IMR-90 (cell line): ENCODE results near the gene CCSER2. TPM values are rescaled to one million over a fixed set of nuclear protein-coding genes. Genes with fewer than 3 reads are reported as not detected.

Experiments
- ATAC-seq: fragments of 200-7000 bp; cut with Tn5 transposase; 2 replicates; pipeline ENCODE4 v1.9.1; 2020; ENCODE audit warnings: low read depth, mild to moderate bottlenecking, moderate library complexity
- BruUV-seq: library from RNA; stranded (reverse); fragments of 400-500 nt; replicated peaks from 2 replicates; lab custom pipeline; 2021; lab: Mats Ljungman, UMichigan
- CTCF ChIA-PET: fragments of 300-600 bp; formaldehyde crosslinking; extraction: SDS; loops from one replicate; lab custom pipeline; 2021; ENCODE audit warnings: antibody characterized with exemption; lab: Yijun Ruan, JAX
- POLR2A ChIA-PET: fragments of 300-600 bp; sonication (Branson Sonifier 250); formaldehyde crosslinking; loops from one replicate; lab custom pipeline; 2022; ENCODE audit warnings: antibody characterized with exemption; ENCODE audit not compliant: unreplicated experiment; lab: Charles Lee
- DNase-seq: peaks from one replicate; pipeline ENCODE4 v3.0.0; 2013
- H2AFZ ChIP-seq: replicated peaks from 2 replicates; pipeline ENCODE3; 2013; ENCODE audit warnings: low read length, mild to moderate bottlenecking; ENCODE audit not compliant: poor library complexity
- H2AK5ac ChIP-seq: 2 replicates; pipeline ENCODE4 v1.6.1; 2013; ENCODE audit warnings: low read depth, low read length, inconsistent platforms
- H2AK9ac ChIP-seq: replicated peaks from 2 replicates; pipeline ENCODE3; 2013; ENCODE audit warnings: mild to moderate bottlenecking, low read depth, low read length, moderate library complexity; ENCODE audit not compliant: poor library complexity
- H2BK120ac ChIP-seq: 2 replicates; pipeline ENCODE4 v1.6.1; 2013; ENCODE audit warnings: low read depth, low read length, inconsistent platforms
- H2BK15ac ChIP-seq: 3 replicates; pipeline ENCODE4 v1.6.1; 2013; ENCODE audit warnings: low read depth, low read length, inconsistent platforms
- H2BK20ac ChIP-seq: 2 replicates; pipeline ENCODE4 v1.6.1; 2013; ENCODE audit warnings: low read depth, mild to moderate bottlenecking, inconsistent platforms, low read length, moderate library complexity
- H2BK5ac ChIP-seq: 2 replicates; pipeline ENCODE4 v1.6.1; 2013; ENCODE audit warnings: mild to moderate bottlenecking, low read depth, low read length, inconsistent platforms; ENCODE audit not compliant: poor library complexity, severe bottlenecking
- H3K14ac ChIP-seq: replicated peaks from 2 replicates; pipeline ENCODE4 v1.6.1; 2013; ENCODE audit warnings: low read depth, low read length, inconsistent platforms
- H3K18ac ChIP-seq: 2 replicates; pipeline ENCODE4 v1.6.1; 2013; ENCODE audit warnings: low read depth, low read length, control low read depth
- H3K23ac ChIP-seq: 2 replicates; pipeline ENCODE4 v1.6.1; 2013; ENCODE audit warnings: low read depth, low read length, inconsistent platforms
- H3K27ac ChIP-seq: 2 replicates; pipeline ENCODE4 v1.5.1; 2013; ENCODE audit warnings: mild to moderate bottlenecking, control low read depth, low read length; ENCODE audit not compliant: insufficient read depth
- H3K27me3 ChIP-seq: 2 replicates; pipeline ENCODE4 v1.6.1; 2013; ENCODE audit warnings: low read length; ENCODE audit not compliant: control insufficient read depth, insufficient read depth
- H3K36me3 ChIP-seq: 2 replicates; pipeline ENCODE4 v1.6.1; 2013; ENCODE audit warnings: low read length, mixed read lengths; ENCODE audit not compliant: control insufficient read depth, insufficient read depth
- H3K4ac ChIP-seq: 2 replicates; pipeline ENCODE4 v1.6.1; 2013; ENCODE audit warnings: low read depth, low read length, inconsistent platforms
- H3K4me1 ChIP-seq: 2 replicates; pipeline ENCODE4 v1.6.1; 2013; ENCODE audit warnings: low read length, mixed read lengths; ENCODE audit not compliant: control insufficient read depth, insufficient read depth
- H3K4me2 ChIP-seq: 2 replicates; pipeline ENCODE4 v1.6.1; 2013; ENCODE audit warnings: low read depth, mild to moderate bottlenecking, control low read depth, low read length, moderate library complexity
- H3K4me3 ChIP-seq: 2 replicates; pipeline ENCODE4 v1.5.1; 2013; ENCODE audit warnings: low read depth, mild to moderate bottlenecking, control low read depth, low read length, moderate library complexity; ENCODE audit not compliant: insufficient read depth
- H3K56ac ChIP-seq: 2 replicates; pipeline ENCODE4 v1.6.1; 2013; ENCODE audit warnings: low read length, inconsistent platforms; ENCODE audit not compliant: insufficient read depth; ENCODE audit errors: extremely low read depth
- H3K79me1 ChIP-seq, 2 experiments: 2 replicates each; pipeline ENCODE4 v1.6.1; 2013; ENCODE audit warnings: low read length in 2 of 2, inconsistent platforms in 1 of 2, low read depth in 1 of 2
- H3K9ac ChIP-seq: 2 replicates; pipeline ENCODE4 v1.6.1; 2013; ENCODE audit warnings: low read depth, low read length, control low read depth
- H3K9me1 ChIP-seq: 2 replicates; pipeline ENCODE4 v1.6.1; 2013; ENCODE audit warnings: low read length, inconsistent platforms; ENCODE audit not compliant: insufficient read depth
- H3K9me3 ChIP-seq: 2 replicates; pipeline ENCODE4 v1.6.1; 2013; ENCODE audit warnings: low read length; ENCODE audit not compliant: control insufficient read depth, insufficient read depth
- H4K20me1 ChIP-seq: 2 replicates; pipeline ENCODE4 v1.6.1; 2013; ENCODE audit warnings: low read length, inconsistent platforms; ENCODE audit not compliant: insufficient read depth
- H4K5ac ChIP-seq: 2 replicates; pipeline ENCODE4 v1.6.1; 2013; ENCODE audit warnings: mild to moderate bottlenecking, low read depth, low read length, control low read depth
- H4K8ac ChIP-seq, 2 experiments: 2 replicates each; pipeline ENCODE4 v1.6.1; 2013; ENCODE audit warnings: low read depth in 2 of 2, low read length in 2 of 2, control low read depth in 1 of 2, inconsistent platforms in 1 of 2
- H4K91ac ChIP-seq: 2 replicates; pipeline ENCODE4 v1.6.1; 2013; ENCODE audit warnings: low read depth, low read length, inconsistent platforms; ENCODE audit not compliant: insufficient read depth
- MAFK ChIP-seq: IDR thresholded peaks from 2 replicates; pipeline ENCODE4 v1.6.1; 2012; ENCODE audit warnings: low read depth, low read length, improper control_type of control experiment
- WGBS, 2 experiments: methylation state at CpG; one replicate each; pipeline versions ENCODE4 v1.1.5 to v1.1.7; 2013; ENCODE audit warnings: missing lambda C conversion rate in 2 of 2; ENCODE audit not compliant: insufficient read length in 1 of 2; ENCODE audit errors: extremely low coverage in 2 of 2; 5-methylcytosine and 5-hydroxymethylcytosine counted together
- dilution Hi-C: fragments of 300-500 bp; cut with HindIII; formaldehyde crosslinking; loops from one replicate; pipeline ENCODE4 v1.14.3; 2018; ENCODE audit warnings: low sequenced_read_pairs; ENCODE audit not compliant: unreplicated experiment
- in situ Hi-C: fragments of 300-500 bp; cut with MboI; formaldehyde crosslinking; loops from 3 replicates; pipeline ENCODE4 v1.14.3; 2019; ENCODE audit warnings: low sequenced_read_pairs, inconsistent platforms, mixed read lengths
- intact Hi-C: fragments of 100-400 bp; cut with micrococcal nuclease; formaldehyde crosslinking; loops from 2 replicates; pipeline ENCODE4 v1.10.0; 2022
- polyA plus RNA-seq, 3 experiments: library from polyadenylated mRNA; depleted of rRNA; stranded (reverse); fragments of >200 nt; gene quantifications; 2 replicates each; pipeline ENCODE4 v1.2.3, GENCODE V29; 2012; ENCODE audit warnings: low replicate concordance in 1 of 3
- total RNA-seq: library from RNA; depleted of rRNA; stranded (reverse); fragments of >200 nt; gene quantifications from 2 replicates; pipeline ENCODE4 v1.2.3, GENCODE V29; 2012

Gene CCSER2
- total and polyA plus RNA-seq, 2 of the 4 experiments (the other 2 are of a cell fraction) = 20.4 to 31.7 TPM

DNA sequence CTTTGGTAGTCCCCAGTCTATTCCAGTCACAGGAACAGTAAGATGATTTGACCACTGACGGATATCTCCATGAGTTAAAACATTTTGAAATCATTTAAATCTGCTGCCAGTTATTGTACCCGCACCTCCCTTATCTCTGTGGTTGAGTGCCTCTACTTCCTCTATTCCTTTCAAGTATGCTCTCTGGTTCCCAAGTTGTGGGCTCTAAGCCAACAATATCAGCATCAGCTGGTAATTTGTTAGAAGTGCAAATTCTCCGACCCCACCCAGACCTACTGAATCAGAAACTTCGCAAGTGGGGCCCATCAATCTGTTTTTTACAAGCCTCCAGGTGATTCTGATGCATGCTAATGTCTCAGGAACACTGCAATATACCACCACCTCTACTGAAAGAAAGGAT lies 235.5 kb downstream of the CCSER2 start:
- TF ChIP-seq MAFK = no peak
- ATAC-seq = no peak
- Histone ChIP-seq H4K91ac (no peak overlapping the region), H3K56ac (no peak overlapping the region), H2AFZ (no peak overlapping the region), H3K4me1 (no peaks in the 10 kb centered on the region), H2BK15ac (no peak overlapping the region), H3K4ac (no peak overlapping the region), H2BK20ac (no peak overlapping the region), H2AK5ac (no peak overlapping the region), H3K9me3 (no peaks in the 10 kb centered on the region), H2AK9ac (no peak overlapping the region), H3K9me1 (no peaks in the 10 kb centered on the region), H3K4me3 (no peak overlapping the region), H3K4me2 (no peak overlapping the region), H3K9ac (no peak overlapping the region), H3K27ac (no peak overlapping the region), H3K27me3 (no peaks in the 10 kb centered on the region; the same call in 1 of the 2 replicates), H3K18ac (no peak overlapping the region), H2BK5ac (no peak overlapping the region), H4K8ac (no peak overlapping the region), H2BK120ac (no peak overlapping the region), H4K5ac (no peak overlapping the region), H3K14ac (no peak overlapping the region), H3K23ac (no peak overlapping the region), H3K36me3 (no peaks in the 10 kb centered on the region), H4K20me1 (no peaks in the 10 kb centered on the region), H3K79me1 (no peaks in the 10 kb centered on the region)
- WGBS, 2 experiments = no CpG with 5 or more reads among the region's 4 CpGs
- dilution Hi-C loops (no loop called here), in situ Hi-C loops (no loop called here), intact Hi-C loops (no loop called here)
- POLR2A ChIA-PET = no interaction called here
- CTCF ChIA-PET = interaction anchor here (0.6 kb wide), 1 partner anchor 838 kb away, joined by 3 read pairs; no protein-coding TSS in a partner anchor
- no peak for DNase-seq
- BruUV-seq = no TSS peak
